GM18520 (cell line): Measurements from ENCODE around the gene PTPRN2.

Experiments
- ATAC-seq: cut with Tn5 transposase; IDR thresholded peaks from one replicate; pipeline ENCODE4 v1.9.1; 2021; ENCODE audit not compliant: unreplicated experiment

PTPRN2 gene

GRCh38 chr7:158085741-158086695 lies 501.6 kb downstream of the PTPRN2 start:
- no peak for ATAC-seq

- no peak for ATAC-seq
These were observed 503.1 kb downstream of the PTPRN2 start for GRCh38 chr7:158084555-158084954.

GRCh38 chr7:158083526-158084310 lies 503.9 kb downstream of the PTPRN2 start:
- no peak for ATAC-seq

GRCh38 chr7:158082761-158083160 lies 504.9 kb downstream of the PTPRN2 start:
- no peak for ATAC-seq

GRCh38 chr7:158080899-158081445 lies 506.7 kb downstream of the PTPRN2 start:
- no peak for ATAC-seq

- ATAC-seq, result no peak
These were observed 509.4 kb downstream of the PTPRN2 start for GRCh38 chr7:158077934-158078910.

- no peak for ATAC-seq
These were observed 510.3 kb downstream of the PTPRN2 start for GRCh38 chr7:158077151-158077840.

- no peak for ATAC-seq
These were observed 511.0 kb downstream of the PTPRN2 start for GRCh38 chr7:158076656-158077055.

GRCh38 chr7:158076215-158076614 lies 511.4 kb downstream of the PTPRN2 start:
- ATAC-seq, result no peak

GRCh38 chr7:158075633-158076001 lies 512.0 kb downstream of the PTPRN2 start:
- no peak for ATAC-seq

- no peak for ATAC-seq
These were observed 512.6 kb downstream of the PTPRN2 start for GRCh38 chr7:158074896-158075632.

- no peak for ATAC-seq
These were observed 513.5 kb downstream of the PTPRN2 start for GRCh38 chr7:158073845-158074840.

- ATAC-seq, result no peak
These were observed 514.5 kb downstream of the PTPRN2 start for GRCh38 chr7:158072991-158073730.

GRCh38 chr7:158070222-158070920 lies 517.3 kb downstream of the PTPRN2 start:
- no peak for ATAC-seq

GRCh38 chr7:158068853-158069252 lies 518.8 kb downstream of the PTPRN2 start:
- ATAC-seq, result no peak

GRCh38 chr7:158067931-158068482 lies 519.6 kb downstream of the PTPRN2 start:
- no peak for ATAC-seq
